Activated naive CD4-positive, alpha-beta T cell (primary cell): ENCODE results near the gene MAGEB17.
"Not testable (repeated sequence)": the region's sequence is repeated elsewhere in the genome, so short reads cannot be mapped to it uniquely, and the experiment has no call there.

Experiments used
- DNase-seq, 4 experiments: peaks; one replicate each; lab custom pipeline; 2025; lab: John Stamatoyannopoulos, UW

The MAGEB17 gene

GRCh38 chrX:16156692-16157331, 10.5 kb upstream of the MAGEB17 start:
- no peak for DNase-seq

DNA sequence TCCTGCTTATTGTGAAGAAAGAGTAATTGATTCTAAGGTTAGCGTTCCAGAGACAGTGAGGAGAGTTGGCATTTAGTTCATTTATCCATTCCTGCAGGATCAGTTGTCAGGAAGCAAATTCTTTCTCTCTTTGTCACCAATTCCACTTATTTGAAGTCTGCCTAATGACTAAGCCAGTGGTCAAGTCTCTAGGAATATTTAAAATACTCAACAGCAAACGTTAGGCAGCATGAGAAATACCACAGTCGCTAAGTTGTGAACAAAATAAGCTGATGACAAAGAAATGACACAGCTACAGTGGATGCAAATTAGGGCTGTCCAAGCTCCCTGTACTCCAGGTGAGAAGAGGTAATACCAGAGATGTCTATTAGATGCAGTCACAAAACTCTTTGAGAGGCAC, 6.6 kb upstream of the MAGEB17 start:
- no peak for DNase-seq

DNA sequence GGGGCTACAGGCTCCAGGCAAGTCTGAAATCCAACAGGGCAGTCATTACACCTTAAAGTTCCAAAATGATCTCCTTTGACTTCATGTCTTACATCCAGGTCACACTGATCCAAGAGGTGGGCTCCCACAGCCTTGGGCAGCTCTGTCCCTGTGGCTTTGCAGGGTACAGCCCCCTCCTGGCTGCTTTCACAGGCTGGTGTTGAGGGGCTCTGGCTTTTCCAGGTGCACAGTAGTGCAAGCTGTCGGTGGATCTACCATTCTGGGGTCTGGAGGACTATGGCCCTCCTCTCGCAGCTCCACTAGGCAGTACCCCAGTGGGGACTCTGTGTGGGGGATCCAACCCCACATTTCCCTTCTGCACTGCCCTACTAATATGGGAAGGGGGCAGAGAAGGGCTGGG, 6.1 kb upstream of the MAGEB17 start:
- not testable (repeated sequence) for DNase-seq

GRCh38 chrX:16162391-16162790, 4.9 kb upstream of the MAGEB17 start:
- no peak for DNase-seq

GRCh38 chrX:16164748-16165147, 2.5 kb upstream of the MAGEB17 start:
- no peak for DNase-seq

DNA sequence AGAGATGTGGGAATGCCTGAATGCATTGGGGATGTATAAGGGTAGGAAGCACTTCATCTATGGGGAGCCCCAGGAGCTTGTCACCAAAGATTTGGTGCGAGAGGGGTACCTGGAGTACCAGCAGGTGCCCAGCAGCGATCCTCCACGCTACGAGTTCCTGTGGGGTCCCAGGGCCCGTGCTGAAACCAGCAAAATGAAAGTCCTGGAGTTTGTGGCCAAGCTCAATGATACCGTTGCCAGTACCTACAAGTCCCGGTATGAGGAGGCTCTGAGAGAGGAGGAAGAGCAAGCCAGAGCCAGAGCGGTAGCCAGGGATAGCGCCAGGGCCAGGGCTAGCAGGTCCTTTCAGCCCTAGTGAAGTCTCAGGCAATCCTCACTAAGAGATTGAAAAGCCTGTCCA, 3.8 kb downstream of the MAGEB17 start:
- DNase-seq, result no peak

DNA sequence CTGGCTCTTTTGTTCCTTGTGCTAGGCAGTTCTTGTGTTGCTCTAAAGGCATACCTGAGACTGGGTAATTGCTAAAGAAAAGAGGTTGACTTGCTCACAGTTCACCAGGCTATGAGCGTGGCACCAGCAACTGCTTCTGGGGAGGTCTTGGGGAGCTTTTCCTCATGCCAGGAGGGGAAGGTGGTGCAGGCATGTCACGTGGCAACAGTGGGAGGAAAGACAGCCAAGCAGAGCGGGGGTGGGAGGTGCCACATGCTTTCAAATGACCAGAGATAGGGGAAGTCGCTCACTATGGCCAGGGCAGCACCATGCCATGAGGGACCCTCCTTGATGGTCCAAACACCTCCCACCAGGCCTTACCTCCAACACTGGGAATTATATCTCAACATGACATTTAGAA, 4.7 kb downstream of the MAGEB17 start:
- DNase-seq, result no peak

DNA sequence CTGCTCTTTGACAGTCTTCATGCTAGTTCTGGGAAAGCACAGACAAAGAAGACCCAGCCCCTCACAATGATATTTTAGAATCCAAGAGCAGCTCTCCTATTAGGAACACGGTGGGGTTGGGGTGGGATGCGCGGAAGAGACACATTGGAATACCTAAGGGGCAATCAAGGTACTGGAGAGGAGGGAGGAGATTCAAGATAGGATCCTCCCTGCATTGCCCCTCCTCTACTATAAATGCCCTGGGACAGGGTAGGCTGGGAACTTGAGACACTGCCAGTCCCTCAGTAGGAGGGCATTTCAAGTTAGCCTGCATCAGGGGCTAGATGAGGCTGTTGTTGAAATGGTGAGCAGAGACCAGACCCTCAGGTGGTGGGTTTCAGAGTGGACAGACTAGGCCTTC, 5.1 kb downstream of the MAGEB17 start:
- DNase-seq, result no peak

DNA sequence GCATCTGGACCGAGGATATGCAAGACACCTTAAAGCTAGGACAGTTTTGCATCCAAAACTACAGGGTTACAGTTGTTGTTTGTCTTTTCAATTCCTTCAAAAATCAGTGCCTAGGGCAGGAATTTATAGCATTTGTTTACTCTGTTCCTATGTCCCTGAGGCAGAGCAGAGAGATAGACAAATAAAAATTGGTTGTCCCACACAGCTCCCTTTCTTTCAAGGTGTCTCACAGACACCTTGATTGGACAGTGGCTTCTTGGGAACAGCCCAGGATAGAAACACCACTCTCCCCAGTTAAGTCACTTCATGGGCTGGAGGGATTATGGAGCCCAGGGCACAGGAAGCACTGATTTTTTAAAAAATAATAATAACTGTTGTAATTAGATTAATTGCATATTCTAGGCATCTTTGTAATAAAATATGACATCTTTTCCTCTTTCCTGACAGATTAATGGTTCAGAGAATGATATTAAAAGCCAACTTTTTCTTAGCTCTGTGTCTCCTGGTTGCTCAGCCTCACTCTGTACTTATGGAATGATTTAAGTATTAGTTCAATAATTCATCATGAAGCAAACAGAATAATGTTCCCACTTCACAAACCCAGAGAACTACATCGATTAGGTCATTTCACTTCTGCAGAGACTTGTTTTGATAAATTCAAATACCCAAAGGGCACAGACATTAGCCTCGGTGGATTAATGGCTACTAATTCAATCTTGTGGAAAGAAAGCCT, 8.2 kb downstream of the MAGEB17 start:
- DNase-seq, result no peak

- DNase-seq, result no peak
Measured at GRCh38 chrX:16177260-16177659, 10.0 kb downstream of the MAGEB17 start.

DNA sequence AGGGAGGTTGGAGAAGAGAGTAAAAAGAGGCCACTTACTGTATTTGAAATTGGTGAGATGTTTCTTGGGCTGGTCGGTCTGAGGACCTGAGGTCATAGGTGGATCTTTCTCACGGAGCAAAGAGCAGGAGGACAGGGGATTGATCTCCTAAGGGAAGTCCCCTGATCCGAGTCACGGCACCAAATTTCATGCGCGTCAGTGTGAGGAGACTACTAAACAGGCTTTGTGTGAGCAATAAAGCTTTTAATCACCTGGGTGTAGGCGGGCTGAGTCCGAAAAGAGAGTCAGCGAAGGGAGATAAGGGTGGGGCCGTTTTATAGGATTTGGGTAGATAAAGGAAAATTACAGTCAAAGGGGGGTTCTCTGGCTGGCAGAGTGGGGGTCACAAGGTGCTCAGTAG, 16.6 kb downstream of the MAGEB17 start:
- not testable (repeated sequence) for DNase-seq

DNA sequence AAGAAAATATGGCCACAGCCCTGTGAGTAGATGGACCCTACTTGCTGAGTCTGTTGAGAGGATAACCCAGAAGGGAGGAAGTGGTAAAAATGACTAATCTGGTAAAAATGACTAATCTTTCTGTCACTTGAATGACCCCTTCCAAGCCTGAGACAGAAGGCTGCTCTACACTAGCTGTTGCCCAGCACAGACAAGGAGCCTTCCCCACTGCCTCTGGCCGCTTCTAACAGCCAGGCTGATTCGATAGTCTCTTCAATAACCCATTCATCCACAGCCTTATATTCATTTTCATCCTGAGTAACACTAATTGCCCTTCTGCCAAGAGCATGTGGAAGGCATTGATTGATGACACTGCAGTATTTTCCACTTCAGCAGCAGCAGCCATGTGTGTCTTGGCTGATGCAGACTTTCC, 18.4 kb downstream of the MAGEB17 start:
- no peak for DNase-seq

GRCh38 chrX:16186380-16187007, 19.2 kb downstream of the MAGEB17 start:
- DNase-seq, result no peak

DNA sequence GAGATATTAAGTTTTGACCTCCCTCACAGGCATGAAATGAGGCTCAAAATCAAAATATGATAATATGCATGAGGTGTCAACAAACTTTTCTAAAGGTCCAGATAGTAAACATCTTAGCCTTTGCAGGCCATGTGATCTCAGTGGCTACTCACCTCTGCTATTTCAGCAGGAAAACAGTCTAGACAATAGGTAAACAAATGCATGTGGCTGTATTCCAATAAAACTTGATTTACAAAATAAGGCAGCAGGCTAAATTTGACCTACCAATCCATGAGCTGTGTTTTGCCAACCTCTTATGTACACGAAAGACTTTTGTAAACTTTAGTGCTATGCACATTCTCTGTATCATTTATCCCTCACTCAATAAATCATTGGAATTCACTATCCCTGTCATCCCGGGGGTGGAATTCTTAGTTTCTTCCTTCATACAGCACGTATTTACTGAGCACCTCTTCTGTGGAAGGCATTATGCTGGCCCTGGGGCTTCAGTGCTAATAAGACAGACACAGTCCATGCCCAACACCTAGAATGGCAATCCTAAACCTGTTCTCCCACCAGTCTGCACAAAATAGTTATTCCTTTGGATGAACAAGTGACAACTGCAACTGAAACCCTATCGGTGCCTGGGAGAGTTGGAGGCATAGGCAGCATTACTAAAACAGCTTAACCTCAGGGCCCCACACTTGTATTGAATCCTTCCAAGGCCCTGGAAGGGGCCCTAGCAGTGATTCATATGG, 19.9 kb downstream of the MAGEB17 start:
- no peak for DNase-seq

DNA sequence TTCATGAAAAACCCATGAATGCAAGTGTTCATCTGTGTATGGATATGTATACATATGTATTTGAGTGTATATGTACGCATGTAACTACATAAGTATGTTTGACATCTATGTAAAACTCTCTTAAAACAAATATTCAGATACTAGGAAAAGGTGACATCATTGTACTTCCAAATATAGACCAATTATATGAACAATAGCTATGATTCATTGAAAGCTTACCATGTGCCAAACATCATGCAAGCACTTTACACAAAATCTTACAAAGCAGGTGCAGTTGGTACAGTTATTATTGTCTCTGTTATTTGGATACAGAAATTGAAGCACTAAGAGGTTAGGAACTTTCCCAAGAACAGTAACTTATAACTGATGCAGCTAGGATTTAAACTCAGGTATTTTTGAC, 21.4 kb downstream of the MAGEB17 start:
- no peak for DNase-seq

DNA sequence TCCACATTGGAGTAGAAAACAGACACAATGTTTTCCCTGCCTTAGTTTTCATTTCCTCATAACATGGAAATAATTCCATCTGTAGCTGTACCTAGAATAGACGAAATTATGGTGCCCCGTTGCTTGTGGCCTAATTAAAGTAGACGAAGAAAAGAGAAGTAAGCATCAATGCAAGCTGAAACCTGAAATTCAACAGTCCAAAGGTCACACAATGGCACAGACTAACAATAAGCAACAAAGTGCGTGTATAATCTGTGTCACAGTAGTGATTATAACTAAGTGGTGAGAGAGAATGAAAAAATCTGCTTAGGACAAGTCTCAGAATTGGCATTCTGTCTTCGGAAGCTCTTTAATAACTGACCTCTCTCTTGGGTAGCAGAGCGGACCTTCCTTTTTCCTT, 24.3 kb downstream of the MAGEB17 start:
- no peak for DNase-seq

GRCh38 chrX:16196829-16197228, 29.5 kb downstream of the MAGEB17 start:
- DNase-seq, result no peak

DNA sequence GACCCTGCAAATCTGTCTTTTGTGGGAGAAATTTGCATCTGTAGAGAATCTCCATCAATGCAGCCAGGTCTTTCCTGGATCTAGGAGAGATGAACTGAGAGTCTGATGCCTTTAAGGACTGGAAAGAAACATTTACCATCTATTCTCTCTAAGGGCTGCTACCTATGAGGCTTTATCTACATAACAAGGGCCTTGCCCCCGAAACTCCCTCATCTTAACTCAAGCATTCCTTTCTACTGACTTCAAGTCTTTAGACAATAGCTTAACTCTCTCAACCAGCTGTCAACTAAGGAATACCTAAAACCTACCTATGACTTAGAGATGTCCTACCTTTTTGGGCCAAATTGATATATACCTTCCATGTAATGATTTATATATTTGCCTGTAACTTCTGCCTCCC, 32.1 kb downstream of the MAGEB17 start:
- no peak for DNase-seq

GRCh38 chrX:16202943-16203342, 35.7 kb downstream of the MAGEB17 start:
- no peak for DNase-seq

GRCh38 chrX:16204538-16204937, 37.3 kb downstream of the MAGEB17 start:
- DNase-seq, result no peak

- DNase-seq, result no peak
Measured at GRCh38 chrX:16205840-16206239, 38.6 kb downstream of the MAGEB17 start.

- no peak for DNase-seq
Measured at GRCh38 chrX:16207634-16208033, 40.4 kb downstream of the MAGEB17 start.

- DNase-seq, result no peak
Measured at GRCh38 chrX:16208601-16209000, 41.3 kb downstream of the MAGEB17 start.
